T-helper 1 cell treated with Interleukin-12 subunit alpha and Interleukin-12 subunit beta and Interleukin-4 antibody, amounts not matched to agents 30 μg/mL and 1 μg/mL, for 36 hours (primary cell): Measurements from ENCODE around the gene SUSD6.
A peak's percentile ranks its signal among the peaks of the same experiment; 100 is the strongest.

Source experiments
- H3K27ac Mint-ChIP-seq: one replicate; pipeline ENCODE4 v1.8.0; 2021; ENCODE audit warnings: mild to moderate bottlenecking, mixed read lengths
- H3K27me3 Mint-ChIP-seq: one replicate; pipeline ENCODE4 v1.8.0; 2021; ENCODE audit warnings: low read depth, mixed read lengths
- H3K36me3 Mint-ChIP-seq: one replicate; pipeline ENCODE4 v1.8.0; 2021; ENCODE audit warnings: low read depth, mixed read lengths
- H3K4me1 Mint-ChIP-seq: one replicate; pipeline ENCODE4 v1.8.0; 2021; ENCODE audit warnings: low read depth, mixed read lengths
- H3K4me3 Mint-ChIP-seq: one replicate; pipeline ENCODE4 v1.8.0; 2021; ENCODE audit warnings: mild to moderate bottlenecking, moderate library complexity, mixed read lengths
- H3K9me3 Mint-ChIP-seq: one replicate; pipeline ENCODE4 v1.8.0; 2021; ENCODE audit warnings: mixed read lengths

SUSD6 gene

DNA sequence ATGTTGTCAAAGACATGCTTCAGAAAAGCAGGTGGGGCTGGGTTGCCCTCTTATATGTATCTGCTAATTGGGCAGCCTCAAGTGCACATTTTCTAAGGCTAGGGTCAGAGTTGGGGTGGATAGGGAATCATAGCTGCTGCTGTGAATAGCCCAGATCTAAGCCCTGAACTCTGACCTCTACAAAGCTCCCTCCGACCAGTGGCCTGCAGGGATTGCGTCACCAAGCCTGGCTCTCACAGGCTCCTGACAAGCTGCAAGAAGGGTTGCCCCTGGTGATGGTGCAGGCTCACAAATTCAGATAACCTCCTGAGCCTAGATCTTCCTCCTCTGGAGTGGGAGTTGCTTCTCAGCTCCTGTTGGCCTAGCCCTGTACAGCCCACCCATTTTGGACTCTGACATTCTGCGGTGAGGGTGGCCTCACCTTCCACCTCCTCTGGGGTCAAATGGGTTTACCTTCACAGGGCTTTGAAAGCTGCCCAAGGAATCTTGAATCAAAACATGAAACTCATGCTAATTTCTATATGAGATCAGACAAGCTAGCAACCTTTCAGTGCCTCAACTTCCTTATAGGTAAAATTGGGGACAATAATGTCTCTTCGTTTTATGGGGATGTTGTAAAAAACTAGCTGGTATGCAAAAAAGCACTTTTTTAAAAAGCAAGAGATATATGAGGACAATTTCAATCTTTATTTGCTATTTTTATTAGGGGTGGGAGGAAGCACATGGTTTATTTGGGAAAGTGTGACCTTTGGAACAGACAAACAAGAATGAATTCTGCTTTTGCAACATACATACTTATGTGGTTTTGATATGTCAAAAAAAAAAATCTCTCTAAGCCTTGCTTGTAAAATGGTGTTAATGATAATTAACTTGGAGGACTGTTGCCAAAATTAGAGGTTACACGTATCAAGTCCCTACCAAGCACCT lies 4.9 kb upstream of the SUSD6 start:
- H3K4me3 Mint-ChIP-seq: no peak overlapping the region
- H3K4me1 Mint-ChIP-seq: peaks cover 37% of the 10 kb centered on the region
- H3K27ac Mint-ChIP-seq: no peak overlapping the region
- H3K27me3 Mint-ChIP-seq: no peaks in the 10 kb centered on the region
- no peaks in the 10 kb centered on the region for H3K36me3 Mint-ChIP-seq
- no peaks in the 10 kb centered on the region for H3K9me3 Mint-ChIP-seq

DNA sequence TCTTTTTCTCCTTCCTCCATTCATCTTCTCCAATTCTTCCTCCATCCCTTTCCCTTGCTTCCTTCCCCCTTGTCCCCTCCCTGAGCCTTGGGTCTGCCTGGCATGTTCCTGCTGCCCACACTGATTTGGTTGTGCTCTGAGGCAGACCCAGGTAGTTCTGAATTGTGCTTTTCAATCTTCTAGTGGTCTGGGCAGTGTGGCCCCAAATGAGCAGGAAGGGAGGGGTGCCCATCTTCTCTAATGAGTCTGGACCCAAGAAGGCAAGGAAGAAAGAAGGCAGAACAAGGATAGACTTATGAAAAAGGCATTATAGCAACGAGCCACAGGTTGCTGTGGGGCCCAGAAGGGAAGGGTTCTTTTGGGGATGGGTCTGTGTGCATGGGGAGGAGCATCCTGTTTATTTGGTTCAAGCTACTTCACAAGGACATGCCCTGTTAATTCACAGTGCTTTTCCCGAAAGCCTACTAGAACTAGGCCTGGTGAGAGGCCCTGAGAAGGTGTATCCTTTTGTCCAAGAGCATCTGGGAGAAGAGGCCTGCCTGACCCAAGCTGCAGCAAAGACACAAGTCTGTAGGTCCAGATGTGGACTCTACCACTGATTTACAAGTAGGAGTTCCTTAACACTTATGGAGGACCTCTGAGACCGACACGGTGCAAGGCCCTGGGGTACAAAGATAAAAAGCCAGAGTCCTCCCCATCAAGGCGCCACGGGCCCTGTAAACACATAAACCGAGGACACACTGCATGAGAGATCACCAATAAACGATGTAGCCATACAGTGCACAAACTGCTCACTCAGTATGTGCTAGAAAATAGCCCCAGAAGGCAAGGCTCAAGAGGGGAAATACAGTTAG lies 1.1 kb upstream of the SUSD6 start:
- peak overlapping the region; percentile 95 for H3K27ac Mint-ChIP-seq
- H3K4me1 Mint-ChIP-seq: peaks cover 48% of the 10 kb centered on the region
- H3K27me3 Mint-ChIP-seq: no peaks in the 10 kb centered on the region
- peaks cover 16% of the 10 kb centered on the region for H3K36me3 Mint-ChIP-seq
- H3K4me3 Mint-ChIP-seq: peak overlapping the region; percentile 91
- no peaks in the 10 kb centered on the region for H3K9me3 Mint-ChIP-seq

DNA sequence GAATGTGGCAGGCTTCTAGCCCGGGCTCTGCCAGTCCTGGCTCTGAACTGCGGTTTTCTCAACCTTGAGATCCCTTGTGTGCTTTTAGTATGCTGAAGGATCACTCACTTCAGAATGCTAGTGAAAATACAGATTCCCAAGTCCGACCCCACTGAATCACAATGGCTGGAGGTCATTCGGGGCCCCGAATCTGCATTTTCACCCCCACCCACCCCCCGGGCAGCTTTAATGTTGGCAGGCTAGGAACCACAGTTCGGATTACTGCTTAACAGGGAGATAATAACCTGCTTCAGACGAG lies 573 bp upstream of the SUSD6 start:
- H3K36me3 Mint-ChIP-seq: peaks cover 22% of the 10 kb centered on the region
- H3K27me3 Mint-ChIP-seq: no peaks in the 10 kb centered on the region
- peaks cover 51% of the 10 kb centered on the region for H3K4me1 Mint-ChIP-seq

DNA sequence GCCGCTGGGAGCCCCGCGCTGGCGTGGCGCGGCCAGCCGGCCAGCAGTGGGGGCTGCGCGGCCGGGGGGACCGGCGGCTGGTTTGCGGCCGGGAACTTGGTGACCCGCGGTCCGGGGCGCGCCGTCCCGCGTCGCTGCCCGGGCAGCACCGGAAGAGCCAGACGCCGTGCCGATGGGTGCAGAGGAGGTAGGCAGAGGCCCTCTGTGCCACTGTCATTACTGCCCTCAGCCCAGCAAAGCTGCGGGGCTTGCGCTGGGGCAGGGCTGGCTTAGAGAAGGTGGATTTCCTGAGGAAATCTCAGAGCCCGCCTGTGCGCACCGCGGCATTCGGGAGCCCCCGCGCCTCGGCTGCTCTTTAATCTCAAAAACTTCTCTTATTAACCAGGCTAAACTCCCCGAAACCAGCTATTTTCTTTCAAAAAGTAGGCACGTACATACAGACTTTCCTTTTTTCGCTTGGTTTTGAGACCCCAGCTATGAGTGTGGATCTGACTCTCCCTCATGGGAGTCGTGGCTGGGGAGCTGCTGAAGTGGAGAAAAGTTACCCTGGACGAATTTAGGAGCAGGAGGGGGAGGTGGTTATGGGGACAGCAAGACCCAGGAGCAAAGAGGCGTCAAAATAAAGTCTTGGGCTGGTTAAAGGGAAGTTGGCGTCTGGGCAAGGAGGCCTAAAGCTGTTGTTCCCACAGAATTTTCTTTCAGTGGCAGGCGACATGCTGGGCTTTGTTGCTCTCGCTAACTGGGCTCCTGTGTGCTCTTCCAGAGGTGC lies 802 bp downstream of the SUSD6 start:
- H3K36me3 Mint-ChIP-seq: peaks cover 33% of the 10 kb centered on the region
- no peaks in the 10 kb centered on the region for H3K9me3 Mint-ChIP-seq
- peak overlapping the region; percentile 99 for H3K27ac Mint-ChIP-seq
- no peaks in the 10 kb centered on the region for H3K27me3 Mint-ChIP-seq
- peaks cover 58% of the 10 kb centered on the region for H3K4me1 Mint-ChIP-seq
- peak overlapping the region; percentile 93 for H3K4me3 Mint-ChIP-seq

More for the DNA sequence above, 573 bp upstream of the SUSD6 start:
- Mint-ChIP-seq H3K4me3 (peak overlapping the region; percentile 91), H3K27ac (peak overlapping the region; percentile 95), H3K9me3 (no peaks in the 10 kb centered on the region)

DNA sequence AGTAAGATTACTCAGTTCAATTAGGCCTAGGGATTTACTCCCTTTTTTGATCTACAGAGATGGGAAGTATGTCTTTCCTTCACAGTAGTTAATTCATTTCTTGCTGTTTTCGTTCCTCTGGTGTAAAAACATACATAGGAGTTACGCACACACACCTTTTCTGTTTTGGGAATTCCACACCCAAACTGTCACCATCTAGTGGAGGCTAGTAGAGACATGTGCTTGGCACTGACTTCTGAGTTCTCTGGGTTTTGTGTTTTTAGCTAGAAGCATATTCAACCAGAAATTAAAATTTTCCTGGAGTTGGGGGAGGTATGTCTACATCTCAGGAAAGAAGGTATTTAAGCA lies 1.4 kb downstream of the SUSD6 start:
- Mint-ChIP-seq H3K27ac (peak overlapping the region; percentile 99), H3K9me3 (no peaks in the 10 kb centered on the region), H3K4me1 (peaks cover 64% of the 10 kb centered on the region)

DNA sequence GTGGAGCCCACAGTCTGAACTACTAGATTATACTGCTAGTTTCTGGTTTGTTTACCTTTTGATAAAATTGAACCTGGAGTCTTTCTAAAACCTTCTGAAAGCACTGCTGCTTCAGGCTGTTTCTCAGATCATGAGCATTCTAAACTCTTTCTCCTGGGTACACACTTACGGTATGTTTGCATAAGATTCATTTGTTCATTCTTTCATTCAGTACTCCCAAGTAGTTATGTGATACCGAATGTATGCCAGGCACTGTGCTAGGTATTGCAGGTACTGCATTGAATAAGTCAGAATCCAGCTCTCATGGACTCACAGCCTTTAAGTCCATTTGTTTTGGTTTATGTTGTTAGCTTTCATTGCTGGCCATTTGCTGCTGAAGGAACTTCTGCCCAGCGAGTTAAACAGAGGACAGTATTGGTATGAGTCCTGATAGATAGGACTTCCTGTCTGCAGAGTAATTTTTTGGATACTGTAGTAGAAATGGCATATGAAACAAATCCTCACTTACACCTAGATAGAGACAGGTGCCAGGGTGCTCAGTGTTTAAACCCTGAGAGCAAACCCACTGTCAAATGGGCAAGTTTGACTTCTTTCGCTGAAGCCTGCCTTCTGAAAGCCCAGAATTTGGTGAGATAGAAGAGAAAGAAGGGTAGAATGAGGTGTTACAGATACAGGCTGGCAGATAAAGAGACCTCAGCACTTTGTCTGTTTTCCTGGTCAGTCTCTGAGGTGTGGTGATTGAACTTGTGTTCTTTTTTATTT lies 2.1 kb downstream of the SUSD6 start:
- Mint-ChIP-seq H3K9me3 (no peaks in the 10 kb centered on the region), H3K27me3 (no peaks in the 10 kb centered on the region)

More for the DNA sequence above, 1.4 kb downstream of the SUSD6 start:
- peaks cover 34% of the 10 kb centered on the region for H3K36me3 Mint-ChIP-seq
- H3K27me3 Mint-ChIP-seq: no peaks in the 10 kb centered on the region
- H3K4me3 Mint-ChIP-seq: peak overlapping the region; percentile 93

DNA sequence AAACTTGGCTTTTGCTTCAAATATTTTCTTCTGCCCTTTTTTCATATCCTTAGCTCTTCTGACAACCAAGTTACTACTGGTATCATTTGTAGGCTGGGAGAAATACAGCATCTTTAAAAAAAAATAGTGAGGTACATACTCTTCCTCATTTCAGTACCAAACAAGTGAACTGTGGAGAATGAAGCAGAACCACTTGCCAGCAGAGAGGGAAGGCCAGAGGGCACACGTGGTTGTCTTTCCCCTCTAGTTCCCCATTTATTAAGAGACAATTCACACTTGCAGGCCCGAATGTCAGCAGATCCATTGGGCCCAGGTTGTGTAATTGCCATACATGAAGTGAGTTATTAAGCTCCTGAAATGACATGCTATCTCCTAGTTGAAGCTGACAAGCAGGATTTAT lies 3.2 kb downstream of the SUSD6 start:
- no peaks in the 10 kb centered on the region for H3K27me3 Mint-ChIP-seq
- peaks cover 37% of the 10 kb centered on the region for H3K36me3 Mint-ChIP-seq
- H3K4me1 Mint-ChIP-seq: peaks cover 75% of the 10 kb centered on the region
- no peaks in the 10 kb centered on the region for H3K9me3 Mint-ChIP-seq
- H3K27ac Mint-ChIP-seq: peak overlapping the region; percentile 99
- peak overlapping the region; percentile 93 for H3K4me3 Mint-ChIP-seq

More for the DNA sequence above, 2.1 kb downstream of the SUSD6 start:
- Mint-ChIP-seq H3K4me1 (peaks cover 70% of the 10 kb centered on the region), H3K27ac (peak overlapping the region; percentile 99), H3K4me3 (peak overlapping the region; percentile 93), H3K36me3 (peaks cover 35% of the 10 kb centered on the region)

DNA sequence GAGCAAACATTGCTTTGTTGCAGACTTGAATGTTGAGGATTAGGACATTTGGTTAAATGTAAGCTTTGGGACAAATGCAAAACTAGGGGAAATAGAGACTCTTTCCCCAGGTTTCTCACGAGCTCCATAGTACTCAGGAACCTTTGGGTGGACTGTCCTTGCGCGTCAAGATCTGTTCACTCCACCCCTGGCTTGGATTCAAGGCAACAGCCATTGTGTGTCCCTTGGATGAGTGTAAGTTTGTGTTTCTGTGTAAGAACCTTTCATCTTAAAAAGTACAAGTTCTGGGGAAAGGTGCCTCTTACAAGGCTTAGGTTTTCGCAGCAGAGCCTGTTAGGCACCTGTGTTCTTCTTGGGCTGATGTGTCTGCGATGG lies 3.7 kb downstream of the SUSD6 start:
- Mint-ChIP-seq H3K4me3 (peak overlapping the region; percentile 93), H3K4me1 (peaks cover 74% of the 10 kb centered on the region), H3K27ac (peak overlapping the region; percentile 99), H3K27me3 (no peaks in the 10 kb centered on the region), H3K9me3 (no peaks in the 10 kb centered on the region), H3K36me3 (peaks cover 40% of the 10 kb centered on the region)

DNA sequence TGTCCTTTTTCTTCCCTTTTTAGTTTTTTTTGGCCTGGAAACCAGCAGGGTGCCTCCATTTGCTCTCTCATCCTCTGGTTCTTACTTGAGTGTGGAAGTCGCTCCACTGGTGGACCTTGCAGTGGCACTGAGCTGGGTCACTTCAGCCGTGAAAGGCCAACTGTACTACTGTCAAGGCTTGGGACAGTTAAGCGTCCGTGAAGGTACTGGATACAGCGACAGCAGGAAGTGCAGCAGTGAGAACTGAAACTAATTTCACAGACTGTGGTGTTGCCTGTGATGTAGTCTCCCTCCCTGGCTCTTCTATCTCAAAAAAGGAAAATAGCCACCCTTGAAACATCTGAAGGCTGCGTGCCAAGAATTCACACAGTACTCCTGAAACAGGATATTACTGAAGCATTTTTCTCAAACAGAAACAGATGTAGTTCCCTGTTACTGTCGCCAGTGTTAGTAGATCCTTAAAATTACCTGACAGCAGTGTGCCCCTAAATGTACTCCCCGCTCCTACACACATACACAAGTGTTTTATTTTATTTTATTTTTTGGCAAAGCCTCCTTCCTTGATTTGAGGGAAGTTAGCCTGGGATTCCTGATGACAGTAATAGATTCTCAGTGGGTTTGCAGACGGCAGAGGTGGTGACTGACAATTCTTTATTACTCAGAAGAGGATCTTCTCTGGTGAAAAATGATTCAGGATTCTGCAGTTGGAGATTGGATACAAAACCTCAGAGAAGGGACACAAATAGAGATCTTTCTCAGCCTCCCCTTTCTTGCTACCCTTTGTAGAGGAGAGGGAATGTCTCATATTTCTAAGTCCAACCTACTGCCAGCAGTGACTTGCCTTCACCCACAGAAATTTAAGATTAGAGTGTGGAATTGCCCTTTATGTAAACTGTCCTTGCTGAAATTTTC lies 4.4 kb downstream of the SUSD6 start:
- H3K36me3 Mint-ChIP-seq: peaks cover 44% of the 10 kb centered on the region
- H3K4me3 Mint-ChIP-seq: peak overlapping the region; percentile 93
- no peaks in the 10 kb centered on the region for H3K27me3 Mint-ChIP-seq
- H3K9me3 Mint-ChIP-seq: no peaks in the 10 kb centered on the region
- H3K27ac Mint-ChIP-seq: peak overlapping the region; percentile 99
- H3K4me1 Mint-ChIP-seq: peaks cover 75% of the 10 kb centered on the region

DNA sequence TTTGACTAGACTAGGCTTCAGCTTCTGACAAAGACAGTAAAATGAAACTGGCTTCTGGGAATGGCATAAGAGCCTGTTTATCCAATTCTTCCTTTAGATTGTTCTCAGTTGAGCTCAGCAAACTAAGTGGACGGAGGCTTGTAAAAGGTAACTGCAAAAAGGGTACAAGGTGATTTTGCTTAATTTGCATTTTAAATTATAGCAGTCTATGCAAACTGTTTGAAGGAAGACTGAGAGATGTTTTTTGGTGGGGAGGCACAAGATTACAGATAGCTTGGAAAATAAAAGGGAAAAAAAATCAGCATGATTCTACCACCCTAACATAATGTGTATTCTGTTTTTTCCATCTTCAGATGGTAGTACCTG lies 5.0 kb downstream of the SUSD6 start:
- Mint-ChIP-seq H3K4me3 (peak overlapping the region; percentile 93), H3K27ac (peak overlapping the region; percentile 99), H3K27me3 (no peaks in the 10 kb centered on the region), H3K4me1 (peaks cover 77% of the 10 kb centered on the region), H3K9me3 (no peaks in the 10 kb centered on the region), H3K36me3 (peaks cover 45% of the 10 kb centered on the region)

DNA sequence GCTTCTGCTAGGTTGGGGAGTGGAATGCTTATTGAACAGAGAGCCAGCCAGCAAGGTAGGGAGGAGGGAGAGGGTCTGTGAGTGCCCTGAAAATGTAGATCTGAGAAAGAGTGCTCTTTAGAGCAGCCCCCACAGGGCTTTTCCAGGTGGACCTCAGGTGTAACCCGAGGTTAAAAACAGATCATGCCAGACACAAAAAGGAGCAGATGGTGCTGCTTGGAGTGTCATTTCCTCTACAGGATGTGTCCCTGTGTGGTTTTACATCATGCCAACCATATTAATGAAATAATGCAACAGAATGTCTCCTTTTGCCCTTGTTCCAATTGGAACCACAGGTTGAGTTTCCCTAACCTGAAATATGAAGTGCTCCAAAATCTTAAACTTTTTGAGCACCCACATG lies 6.4 kb downstream of the SUSD6 start:
- peak overlapping the region; percentile 93 for H3K4me3 Mint-ChIP-seq
- peaks cover 41% of the 10 kb centered on the region for H3K36me3 Mint-ChIP-seq

DNA sequence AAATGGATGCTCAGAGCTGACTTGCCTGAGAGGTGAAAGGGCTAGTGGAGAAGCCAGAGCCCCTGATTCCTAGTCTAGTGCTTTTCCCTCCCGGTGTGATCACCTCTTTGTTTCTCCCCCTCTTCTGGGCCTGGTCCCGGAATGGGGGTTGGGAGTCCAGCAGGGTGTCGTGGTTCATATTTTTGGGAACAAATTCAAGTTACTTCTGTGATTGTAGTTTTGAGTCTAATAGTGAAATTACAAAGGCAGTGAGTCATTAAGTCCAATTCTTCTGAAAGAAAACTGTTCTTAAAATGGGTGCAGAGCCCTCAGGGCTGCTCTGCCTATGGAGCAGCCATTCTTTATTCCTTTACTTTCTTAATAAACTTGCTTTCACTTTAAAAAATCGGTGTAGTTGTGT lies 7.6 kb downstream of the SUSD6 start:
- Mint-ChIP-seq H3K27me3 (no peaks in the 10 kb centered on the region), H3K27ac (peak overlapping the region; percentile 76), H3K36me3 (peaks cover 36% of the 10 kb centered on the region), H3K4me3 (peak overlapping the region; percentile 31), H3K4me1 (peaks cover 82% of the 10 kb centered on the region), H3K9me3 (no peaks in the 10 kb centered on the region)

More for the DNA sequence above, 6.4 kb downstream of the SUSD6 start:
- Mint-ChIP-seq H3K9me3 (no peaks in the 10 kb centered on the region), H3K27ac (peak overlapping the region; percentile 99), H3K4me1 (peaks cover 84% of the 10 kb centered on the region), H3K27me3 (no peaks in the 10 kb centered on the region)

DNA sequence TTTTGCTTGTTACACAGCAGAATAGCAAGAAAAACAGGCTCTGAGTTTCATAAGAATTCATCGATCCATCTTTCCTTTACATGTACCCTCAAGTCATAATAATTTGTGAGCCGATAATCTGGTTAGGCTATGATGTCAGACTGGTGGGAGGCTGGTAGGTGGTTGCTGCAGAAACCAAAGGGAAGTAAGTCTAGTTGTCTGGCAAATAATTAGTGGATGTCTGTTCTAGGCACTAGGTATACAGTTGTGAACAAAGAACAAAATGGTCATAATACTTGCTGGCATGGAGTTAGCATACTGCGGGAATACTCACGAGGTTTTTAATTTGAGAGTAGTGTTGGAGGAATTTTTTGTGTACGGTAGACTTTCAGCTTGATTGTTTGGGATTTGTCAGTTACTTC lies 8.8 kb downstream of the SUSD6 start:
- H3K4me3 Mint-ChIP-seq: peak overlapping the region; percentile 53

More for the DNA sequence above, 8.8 kb downstream of the SUSD6 start:
- H3K9me3 Mint-ChIP-seq: no peaks in the 10 kb centered on the region
- H3K27ac Mint-ChIP-seq: peak overlapping the region; percentile 73
- peaks cover 83% of the 10 kb centered on the region for H3K4me1 Mint-ChIP-seq
- no peaks in the 10 kb centered on the region for H3K27me3 Mint-ChIP-seq
- H3K36me3 Mint-ChIP-seq: peaks cover 31% of the 10 kb centered on the region
